HFFc6 (cell line): ENCODE data around the gene RASSF8. TPM values are rescaled to one million over a fixed set of nuclear protein-coding genes. Genes with fewer than 3 reads are reported as not detected.
A peak's percentile ranks its signal among the peaks of the same experiment; 100 is the strongest.

Source experiments
- DNase-seq: peaks from one replicate; pipeline ENCODE4 v3.0.0-alpha.2; 2018
- H3K27ac Mint-ChIP-seq: 2 replicates; pipeline ENCODE4 v1.8.0; 2020; ENCODE audit warnings: mild to moderate bottlenecking, mixed read lengths
- H3K27me3 Mint-ChIP-seq: 2 replicates; pipeline ENCODE4 v1.8.0; 2021; ENCODE audit warnings: mild to moderate bottlenecking, moderate library complexity, mixed read lengths; ENCODE audit not compliant: insufficient read depth
- H3K36me3 Mint-ChIP-seq: 2 replicates; pipeline ENCODE4 v1.8.0; 2021; ENCODE audit warnings: low read depth, mixed read lengths
- H3K4me1 Mint-ChIP-seq: 2 replicates; pipeline ENCODE4 v1.8.0; 2020; ENCODE audit warnings: low read depth, mixed read lengths
- H3K4me3 Mint-ChIP-seq: 2 replicates; pipeline ENCODE4 v1.8.0; 2020; ENCODE audit warnings: mild to moderate bottlenecking, moderate library complexity, mixed read lengths
- H3K9me3 Mint-ChIP-seq: 2 replicates; pipeline ENCODE4 v1.8.0; 2020; ENCODE audit warnings: mild to moderate bottlenecking, mixed read lengths
- CTCF ChIP-seq: fragments of 200-600 bp; sonication (generic); IDR thresholded peaks from 2 replicates; pipeline ENCODE4 v1.5.0; 2021; ENCODE audit warnings: antibody characterized with exemption, mild to moderate bottlenecking
- total RNA-seq, 6 experiments: library from RNA; stranded (reverse); fragmentation: NEBNext Ultra II Directional; extraction: Animal tissue kit (Norgen Biotek cat#: 25700); gene quantifications; 2 replicates in 1 of 6; 3 replicates in 5 of 6; pipeline ENCODE4 v1.2.3, GENCODE V29; 2021

The RASSF8 gene
- total RNA-seq, 6 experiments from 2014 or later = 61.7 to 84.5 (median 77.0) TPM

- no peaks in the 10 kb centered on the region for H3K9me3 Mint-ChIP-seq
- peak; percentile 63 for TF ChIP-seq CTCF
- peak overlapping the region; percentile 87 for H3K4me3 Mint-ChIP-seq
- no peaks in the 10 kb centered on the region for H3K36me3 Mint-ChIP-seq
- H3K27ac Mint-ChIP-seq = peak overlapping the region; percentile 90
- peaks cover 34% of the 10 kb centered on the region for H3K4me1 Mint-ChIP-seq
- DNase-seq = peak; percentile 84
- peaks cover 2% of the 10 kb centered on the region; the same call in 1 of the 2 replicates for H3K27me3 Mint-ChIP-seq
These were observed 155.6 kb downstream of the RASSF8 start for GRCh38 chr12:26113853-26114719.

GRCh38 chr12:26114720-26115401 lies 156.4 kb downstream of the RASSF8 start:
- peak overlapping the region; percentile 90 for H3K27ac Mint-ChIP-seq
- H3K9me3 Mint-ChIP-seq = no peaks in the 10 kb centered on the region
- 0 out of 2 replicates have a peak, but pooled peaks cover 2% of the 10 kb centered on the region for H3K27me3 Mint-ChIP-seq

GRCh38 chr12:26116829-26117715 lies 158.6 kb downstream of the RASSF8 start:
- Mint-ChIP-seq H3K36me3 (no peaks in the 10 kb centered on the region), H3K27ac (no peak overlapping the region), H3K9me3 (no peaks in the 10 kb centered on the region), H3K4me1 (peaks cover 58% of the 10 kb centered on the region), H3K4me3 (no peak overlapping the region), H3K27me3 (0 out of 2 replicates have a peak, but pooled peaks cover 2% of the 10 kb centered on the region)
- TF ChIP-seq CTCF = no peak
- no peak for DNase-seq

More at GRCh38 chr12:26114720-26115401, 156.4 kb downstream of the RASSF8 start:
- peak overlapping the region; percentile 87 for H3K4me3 Mint-ChIP-seq
- TF ChIP-seq CTCF = no peak
- no peaks in the 10 kb centered on the region for H3K36me3 Mint-ChIP-seq
- H3K4me1 Mint-ChIP-seq = peaks cover 42% of the 10 kb centered on the region
- DNase-seq = no peak

GRCh38 chr12:26118308-26118707 lies 159.8 kb downstream of the RASSF8 start:
- no peaks in the 10 kb centered on the region for H3K9me3 Mint-ChIP-seq
- H3K36me3 Mint-ChIP-seq = no peaks in the 10 kb centered on the region
- peaks cover 2% of the 10 kb centered on the region; the same call in 1 of the 2 replicates for H3K27me3 Mint-ChIP-seq
- no peak overlapping the region for H3K4me3 Mint-ChIP-seq
- H3K27ac Mint-ChIP-seq = no peak overlapping the region
- H3K4me1 Mint-ChIP-seq = peaks cover 54% of the 10 kb centered on the region
- no peak for DNase-seq
- TF ChIP-seq CTCF = no peak

- peaks cover 59% of the 10 kb centered on the region for H3K4me1 Mint-ChIP-seq
- no peak overlapping the region for H3K27ac Mint-ChIP-seq
- no peak overlapping the region for H3K4me3 Mint-ChIP-seq
- H3K36me3 Mint-ChIP-seq = no peaks in the 10 kb centered on the region
- peak; percentile 62 for DNase-seq
- no peaks in the 10 kb centered on the region for H3K9me3 Mint-ChIP-seq
- H3K27me3 Mint-ChIP-seq = peaks cover 2% of the 10 kb centered on the region; the same call in 1 of the 2 replicates
- peak; percentile 81 for TF ChIP-seq CTCF
These were observed 161.0 kb downstream of the RASSF8 start for GRCh38 chr12:26119391-26119989.
